HepG2 (cell line): Measurements from ENCODE around the gene SEMA3F. TPM values are rescaled to one million over a fixed set of nuclear protein-coding genes. Genes with fewer than 3 reads are reported as not detected.

ENCODE experiments used
- ATAC-seq: fragments of 200-7000 bp; cut with Tn5 transposase; 3 replicates; pipeline ENCODE4 v1.9.1; 2020; ENCODE audit warnings: mild to moderate bottlenecking, moderate library complexity
- BruUV-seq: library from RNA; stranded (reverse); fragments of 400-500 nt; replicated peaks from 2 replicates; lab custom pipeline; 2021; lab: Mats Ljungman, UMichigan
- CTCF ChIA-PET: fragments of 300-600 bp; formaldehyde crosslinking; extraction: SDS; loops from one replicate; lab custom pipeline; 2021; ENCODE audit warnings: low total read pairs, inconsistent platforms, low intra/inter-chr PET ratio; lab: Yijun Ruan, JAX
- POLR2A ChIA-PET: fragments of 350-600 bp; sonication (Branson Sonifier 250); formaldehyde crosslinking; loops from one replicate; lab custom pipeline; 2020; ENCODE audit warnings: antibody characterized with exemption, inconsistent platforms; lab: Yijun Ruan, JAX
- DNase-seq: peaks from one replicate; pipeline ENCODE4 v3.0.0-alpha.2; 2015; ENCODE audit warnings: low spot score
- FAIRE-seq: peaks from 3 replicates; lab custom pipeline; 2011; peaks lifted over from hg19 to GRCh38; lab: Jason Lieb, UNC
- H2AFZ ChIP-seq: one replicate; pipeline ENCODE4 v1.6.1; 2011; ENCODE audit warnings: low read length, inconsistent platforms
- H3K27ac ChIP-seq: fragments of 300-600 bp; 3 replicates; pipeline ENCODE4 v1.8.0; 2011; ENCODE audit warnings: mixed run types, mild to moderate bottlenecking, mixed read lengths, low read length, inconsistent platforms; ENCODE audit not compliant: insufficient read depth; ENCODE audit errors: extremely low read length
- H3K27me3 ChIP-seq, 2 experiments: fragments of 200-600 bp in 1 of 2; 2 replicates in 1 of 2; 3 replicates in 1 of 2; pipeline versions ENCODE4 v1.6.0 to v1.8.0; 2011; ENCODE audit warnings: low read length in 2 of 2, mild to moderate bottlenecking in 2 of 2, moderate library complexity in 2 of 2, inconsistent platforms in 1 of 2; ENCODE audit not compliant: insufficient read depth in 2 of 2, control insufficient read depth in 1 of 2
- H3K36me3 ChIP-seq, 2 experiments: fragments of 200-600 bp in 1 of 2; replicated peaks in 1 of 2; 2 replicates in 1 of 2; 3 replicates in 1 of 2; pipeline versions ENCODE4 v1.5.1 to v1.8.0; 2011; ENCODE audit warnings: low read length in 2 of 2, inconsistent platforms in 1 of 2; ENCODE audit not compliant: insufficient read depth in 2 of 2, control insufficient read depth in 1 of 2
- H3K4me1 ChIP-seq: 2 replicates; pipeline ENCODE4 v1.5.1; 2012; ENCODE audit warnings: low read length, inconsistent platforms; ENCODE audit not compliant: insufficient read depth
- H3K4me2 ChIP-seq: 2 replicates; pipeline ENCODE4 v1.6.0; 2011; ENCODE audit warnings: low read depth, low read length, inconsistent platforms
- H3K4me3 ChIP-seq, 3 experiments: fragments of 200-600 bp in 1 of 3; sonication (generic), shearing (Covaris generic) in 1 of 3; replicated peaks in 1 of 3; 2 replicates each; pipeline ENCODE4 v1.5.1; 2011 to 2016; ENCODE audit warnings: low read length in 3 of 3, inconsistent platforms in 2 of 3, low read depth in 2 of 3, mild to moderate bottlenecking in 2 of 3, control low read depth in 1 of 3, mixed read lengths in 1 of 3; ENCODE audit not compliant: insufficient read depth in 1 of 3
- H3K79me2 ChIP-seq: one replicate; pipeline ENCODE4 v1.6.1; 2011; ENCODE audit warnings: low read length, inconsistent platforms; ENCODE audit not compliant: insufficient read depth
- H3K9ac ChIP-seq: 2 replicates; pipeline ENCODE4 v1.6.0; 2011; ENCODE audit warnings: mild to moderate bottlenecking, low read depth, low read length, inconsistent platforms; ENCODE audit not compliant: insufficient read depth
- H3K9me3 ChIP-seq: 2 replicates; pipeline ENCODE4 v1.5.1; 2012; ENCODE audit warnings: mild to moderate bottlenecking, low read length
- H4K20me1 ChIP-seq: 2 replicates; pipeline ENCODE4 v1.6.0; 2011; ENCODE audit warnings: inconsistent platforms, mild to moderate bottlenecking, low read length, moderate library complexity; ENCODE audit not compliant: insufficient read depth
- AGO2 ChIP-seq: fragments of 200-400 bp; formaldehyde crosslinking; optimal IDR thresholded peaks from 2 replicates; pipeline ENCODE3; 2017; ENCODE audit warnings: mild to moderate bottlenecking, low read depth, low read length, moderate library complexity
- BORCS8-MEF2B ChIP-seq: sonication (generic); formaldehyde crosslinking; IDR thresholded peaks from 2 replicates; pipeline ENCODE4 v1.8.0; 2022; ENCODE audit warnings: mild to moderate bottlenecking, missing genetic modification reagents
- GABPA ChIP-seq, 2 experiments: IDR thresholded peaks; 2 replicates each; pipeline ENCODE4 v1.6.1; 2011 to 2016; ENCODE audit warnings: low read depth in 2 of 2, low read length in 1 of 2, missing biosample characterization in 1 of 2, missing genetic modification characterization in 1 of 2
- GABPB1 ChIP-seq: IDR thresholded peaks from 2 replicates; pipeline ENCODE4 v1.6.1; 2016; ENCODE audit warnings: mild to moderate bottlenecking, missing genetic modification reagents, moderate library complexity, missing compliant biosample characterization
- ZNF441 ChIP-seq: sonication (generic); formaldehyde crosslinking; IDR thresholded peaks from 2 replicates; pipeline ENCODE4 v1.7.0; 2021; ENCODE audit warnings: missing genetic modification reagents, borderline replicate concordance
- ZNF460 ChIP-seq: sonication (generic); formaldehyde crosslinking; IDR thresholded peaks from 2 replicates; pipeline ENCODE4 v1.5.1; 2020; ENCODE audit warnings: missing genetic modification reagents, mild to moderate bottlenecking, borderline replicate concordance
- ZNF598 ChIP-seq: sonication (generic); formaldehyde crosslinking; IDR thresholded peaks from 2 replicates; pipeline ENCODE4 v1.5.1; 2020; ENCODE audit warnings: mild to moderate bottlenecking, missing genetic modification reagents, borderline replicate concordance
- WGBS: methylation state at CpG from one replicate; pipeline ENCODE4 v1.1.6; 2017; ENCODE audit warnings: low lambda C conversion rate; 5-methylcytosine and 5-hydroxymethylcytosine counted together
- in situ Hi-C: cut with HindIII; loops from 2 replicates; pipeline ENCODE4 v1.10.0; 2017; ENCODE audit warnings: low pct_unique_long_range_greater_than_20kb; ENCODE audit not compliant: extremely low pct_ligation_motif_present
- intact Hi-C: fragments of 100-400 bp; cut with micrococcal nuclease; formaldehyde crosslinking; loops from one replicate; pipeline ENCODE4 v1.10.0; 2022; ENCODE audit not compliant: unreplicated experiment
- polyA plus RNA-seq, 8 experiments: library from polyadenylated mRNA; depleted of rRNA in 3 of 8; stranded (reverse) in 7 of 8; unstranded in 1 of 8; fragments of >200 nt; fragmentation: Illumina TruSeq in 4 of 8; extraction: Trizol in 4 of 8; gene quantifications; 2 replicates each; pipeline versions ENCODE4 v1.2.1 to v1.2.3, GENCODE V29; 2011 to 2016; ENCODE audit warnings: low read depth in 4 of 8, missing spikeins in 1 of 8, mixed read lengths in 1 of 8; ENCODE audit not compliant: insufficient read depth in 1 of 8
- total RNA-seq, 5 experiments: library from RNA; depleted of rRNA; stranded (reverse); fragments of >200 nt; fragmentation: Illumina TruSeq; extraction: Trizol; gene quantifications; 2 replicates each; pipeline ENCODE4 v1.2.3, GENCODE V29; 2016; ENCODE audit warnings: low read depth in 1 of 5
- TF ChIP-seq, protein P1 (sequence below): sonication (generic); formaldehyde crosslinking; IDR thresholded peaks from 2 replicates; pipeline ENCODE4 v1.5.1; 2020; ENCODE audit warnings: mild to moderate bottlenecking, missing genetic modification reagents, moderate library complexity
- TF ChIP-seq, protein P2 (sequence below): sonication (generic); formaldehyde crosslinking; IDR thresholded peaks from 2 replicates; pipeline ENCODE4 v1.8.0; 2022; ENCODE audit warnings: missing genetic modification reagents, mild to moderate bottlenecking, moderate library complexity, borderline replicate concordance
- TF ChIP-seq, protein P3 (sequence below): IDR thresholded peaks from 2 replicates; pipeline ENCODE4 v1.6.1; 2012; ENCODE audit warnings: inconsistent platforms
- TF ChIP-seq, protein P4 (sequence below): sonication (generic); formaldehyde crosslinking; IDR thresholded peaks from 2 replicates; pipeline ENCODE4 v1.4.0; 2020; ENCODE audit warnings: missing genetic modification reagents

SEMA3F gene
- total and polyA plus RNA-seq, 2 of the 13 experiments (the other 11 are each of a cell fraction or from before 2014, with no cell fraction given), result 7.6 to 17.2 TPM

DNA sequence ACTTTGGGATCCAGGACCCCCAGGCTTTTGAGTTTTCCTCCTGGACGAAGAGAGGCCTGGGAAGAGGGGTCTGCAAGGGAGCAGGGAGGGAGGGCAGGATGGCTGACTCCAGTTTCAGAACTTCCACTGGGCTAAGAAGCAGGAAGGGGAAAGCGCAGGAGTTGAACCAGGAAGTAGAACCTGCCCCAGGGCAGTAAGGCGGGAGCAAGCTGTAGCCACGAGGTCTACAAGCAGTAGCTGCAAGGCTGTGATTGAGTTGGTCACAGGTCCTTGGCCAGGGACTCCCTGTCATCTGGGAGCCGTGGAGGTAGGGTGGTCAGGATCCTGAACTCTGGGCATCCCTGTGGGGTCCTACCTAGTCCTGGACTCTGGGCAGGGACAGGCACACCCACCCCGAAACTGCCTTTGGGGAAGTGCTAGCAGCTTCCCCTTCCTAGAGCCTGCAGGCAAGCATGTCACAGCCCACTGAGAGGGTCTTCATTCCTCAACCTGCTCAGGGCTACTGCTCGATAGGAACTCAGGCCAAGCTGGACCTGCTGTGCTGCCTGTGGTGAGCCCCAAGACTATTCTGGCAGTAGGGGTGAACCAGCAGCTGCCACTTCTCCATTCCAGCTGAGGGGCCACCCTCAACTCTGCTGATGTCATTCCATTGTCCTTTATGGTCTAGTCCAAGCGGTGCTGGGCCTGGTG lies 75.1 kb downstream of the SEMA3F start:
- 72% methylated on average over 4 of the region's 8 CpGs for WGBS
- TF ChIP-seq GABPA (IDR thresholded peaks at IDR 0.05; ENCODE audit: low read depth, low read length), result no peak
- peak; percentile 67 for TF ChIP-seq GABPA (CRISPR knock-in tag; IDR thresholded peaks at IDR 0.05; ENCODE audit: low read depth)
- TF ChIP-seq, protein P1, sequence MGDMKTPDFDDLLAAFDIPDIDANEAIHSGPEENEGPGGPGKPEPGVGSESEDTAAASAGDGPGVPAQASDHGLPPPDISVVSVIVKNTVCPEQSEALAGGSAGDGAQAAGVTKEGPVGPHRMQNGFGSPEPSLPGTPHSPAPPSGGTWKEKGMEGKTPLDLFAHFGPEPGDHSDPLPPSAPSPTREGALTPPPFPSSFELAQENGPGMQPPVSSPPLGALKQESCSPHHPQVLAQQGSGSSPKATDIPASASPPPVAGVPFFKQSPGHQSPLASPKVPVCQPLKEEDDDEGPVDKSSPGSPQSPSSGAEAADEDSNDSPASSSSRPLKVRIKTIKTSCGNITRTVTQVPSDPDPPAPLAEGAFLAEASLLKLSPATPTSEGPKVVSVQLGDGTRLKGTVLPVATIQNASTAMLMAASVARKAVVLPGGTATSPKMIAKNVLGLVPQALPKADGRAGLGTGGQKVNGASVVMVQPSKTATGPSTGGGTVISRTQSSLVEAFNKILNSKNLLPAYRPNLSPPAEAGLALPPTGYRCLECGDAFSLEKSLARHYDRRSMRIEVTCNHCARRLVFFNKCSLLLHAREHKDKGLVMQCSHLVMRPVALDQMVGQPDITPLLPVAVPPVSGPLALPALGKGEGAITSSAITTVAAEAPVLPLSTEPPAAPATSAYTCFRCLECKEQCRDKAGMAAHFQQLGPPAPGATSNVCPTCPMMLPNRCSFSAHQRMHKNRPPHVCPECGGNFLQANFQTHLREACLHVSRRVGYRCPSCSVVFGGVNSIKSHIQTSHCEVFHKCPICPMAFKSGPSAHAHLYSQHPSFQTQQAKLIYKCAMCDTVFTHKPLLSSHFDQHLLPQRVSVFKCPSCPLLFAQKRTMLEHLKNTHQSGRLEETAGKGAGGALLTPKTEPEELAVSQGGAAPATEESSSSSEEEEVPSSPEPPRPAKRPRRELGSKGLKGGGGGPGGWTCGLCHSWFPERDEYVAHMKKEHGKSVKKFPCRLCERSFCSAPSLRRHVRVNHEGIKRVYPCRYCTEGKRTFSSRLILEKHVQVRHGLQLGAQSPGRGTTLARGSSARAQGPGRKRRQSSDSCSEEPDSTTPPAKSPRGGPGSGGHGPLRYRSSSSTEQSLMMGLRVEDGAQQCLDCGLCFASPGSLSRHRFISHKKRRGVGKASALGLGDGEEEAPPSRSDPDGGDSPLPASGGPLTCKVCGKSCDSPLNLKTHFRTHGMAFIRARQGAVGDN (CRISPR knock-in tag), result peak; percentile 33
- TF ChIP-seq, protein P2, sequence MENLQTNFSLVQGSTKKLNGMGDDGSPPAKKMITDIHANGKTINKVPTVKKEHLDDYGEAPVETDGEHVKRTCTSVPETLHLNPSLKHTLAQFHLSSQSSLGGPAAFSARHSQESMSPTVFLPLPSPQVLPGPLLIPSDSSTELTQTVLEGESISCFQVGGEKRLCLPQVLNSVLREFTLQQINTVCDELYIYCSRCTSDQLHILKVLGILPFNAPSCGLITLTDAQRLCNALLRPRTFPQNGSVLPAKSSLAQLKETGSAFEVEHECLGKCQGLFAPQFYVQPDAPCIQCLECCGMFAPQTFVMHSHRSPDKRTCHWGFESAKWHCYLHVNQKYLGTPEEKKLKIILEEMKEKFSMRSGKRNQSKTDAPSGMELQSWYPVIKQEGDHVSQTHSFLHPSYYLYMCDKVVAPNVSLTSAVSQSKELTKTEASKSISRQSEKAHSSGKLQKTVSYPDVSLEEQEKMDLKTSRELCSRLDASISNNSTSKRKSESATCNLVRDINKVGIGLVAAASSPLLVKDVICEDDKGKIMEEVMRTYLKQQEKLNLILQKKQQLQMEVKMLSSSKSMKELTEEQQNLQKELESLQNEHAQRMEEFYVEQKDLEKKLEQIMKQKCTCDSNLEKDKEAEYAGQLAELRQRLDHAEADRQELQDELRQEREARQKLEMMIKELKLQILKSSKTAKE (CRISPR knock-in tag), result no peak
- no peak for TF ChIP-seq BORCS8-MEF2B (CRISPR knock-in tag)
- TF ChIP-seq ZNF441 (CRISPR knock-in tag), result no peak
- TF ChIP-seq AGO2, result no peak
- no peak for TF ChIP-seq ZNF460
- TF ChIP-seq, protein P3, sequence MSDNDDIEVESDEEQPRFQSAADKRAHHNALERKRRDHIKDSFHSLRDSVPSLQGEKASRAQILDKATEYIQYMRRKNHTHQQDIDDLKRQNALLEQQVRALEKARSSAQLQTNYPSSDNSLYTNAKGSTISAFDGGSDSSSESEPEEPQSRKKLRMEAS, result peak; percentile 40; the same call in 1 of the 2 replicates
- TF ChIP-seq, protein P4, sequence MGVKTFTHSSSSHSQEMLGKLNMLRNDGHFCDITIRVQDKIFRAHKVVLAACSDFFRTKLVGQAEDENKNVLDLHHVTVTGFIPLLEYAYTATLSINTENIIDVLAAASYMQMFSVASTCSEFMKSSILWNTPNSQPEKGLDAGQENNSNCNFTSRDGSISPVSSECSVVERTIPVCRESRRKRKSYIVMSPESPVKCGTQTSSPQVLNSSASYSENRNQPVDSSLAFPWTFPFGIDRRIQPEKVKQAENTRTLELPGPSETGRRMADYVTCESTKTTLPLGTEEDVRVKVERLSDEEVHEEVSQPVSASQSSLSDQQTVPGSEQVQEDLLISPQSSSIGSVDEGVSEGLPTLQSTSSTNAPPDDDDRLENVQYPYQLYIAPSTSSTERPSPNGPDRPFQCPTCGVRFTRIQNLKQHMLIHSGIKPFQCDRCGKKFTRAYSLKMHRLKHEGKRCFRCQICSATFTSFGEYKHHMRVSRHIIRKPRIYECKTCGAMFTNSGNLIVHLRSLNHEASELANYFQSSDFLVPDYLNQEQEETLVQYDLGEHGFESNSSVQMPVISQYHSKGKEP (CRISPR knock-in tag), result no peak
- TF ChIP-seq GABPB1, result 0 out of 2 replicates have a peak, but pooled peaks have one; percentile 37
- TF ChIP-seq ZNF598, result no peak
- Histone ChIP-seq H3K27me3 (no peaks in the 10 kb centered on the region), H3K9me3 (no peaks in the 10 kb centered on the region), H4K20me1 (no peaks in the 10 kb centered on the region), H3K4me1 (peaks cover 74% of the 10 kb centered on the region), H3K27ac (no peak overlapping the region), H2AFZ (no peak overlapping the region), H3K4me3 (no peak overlapping the region), H3K4me2 (no peak overlapping the region), H3K9ac (no peak overlapping the region), H3K79me2 (no peaks in the 10 kb centered on the region), H3K36me3 (no peaks in the 10 kb centered on the region; a peak in 1 of 5 replicates)
- ChIA-PET CTCF (no interaction called here), POLR2A (interaction anchor here (0.9 to 7.3 kb wide), 8 partner anchors 20 to 76 kb away, joined by 3 to 117 read pairs (median 8); no protein-coding TSS in a partner anchor)
- no TSS peak for BruUV-seq
- intact Hi-C loops (no loop called here), in situ Hi-C loops (no loop called here)
- DNase-seq, result no peak
- no peak for ATAC-seq
- no peak for FAIRE-seq
